Thoracic aorta (tissue), 2 donors: Measurements from ENCODE around the gene TRPM3. TPM values are rescaled to one million over a fixed set of nuclear protein-coding genes. Genes with fewer than 3 reads are reported as not detected.

Source experiments
- ATAC-seq: fragments of 150-250 bp; one replicate; pipeline ENCODE4 v1.8.0; 2017; ENCODE audit warnings: low read depth; ENCODE audit not compliant: insufficient number of reproducible peaks, low FRiP score
- DNase-seq: peaks from one replicate; pipeline ENCODE4 v3.0.0-alpha.2; 2020; ENCODE audit warnings: low spot score
- H3K27ac ChIP-seq, 2 donors: fragments of 200-600 bp; sonication (generic); 1 replicate in 1 of 2; 2 replicates in 1 of 2; pipeline ENCODE4 v1.5.1; 2016; ENCODE audit warnings: mild to moderate bottlenecking in 2 of 2, moderate library complexity in 2 of 2
- H3K27me3 ChIP-seq: fragments of 200-600 bp; sonication (generic); replicated peaks from 2 replicates; pipeline ENCODE4 v1.6.0; 2016; ENCODE audit warnings: mild to moderate bottlenecking; ENCODE audit not compliant: insufficient read depth
- H3K36me3 ChIP-seq: fragments of 200-600 bp; sonication (generic); one replicate; pipeline ENCODE4 v1.5.1; 2016
- H3K4me1 ChIP-seq, 2 donors: fragments of 200-600 bp; sonication (generic); 1 replicate in 1 of 2; 2 replicates in 1 of 2; pipeline versions ENCODE4 v1.5.1 to v1.6.0; 2016; ENCODE audit warnings: low read depth in 2 of 2, mild to moderate bottlenecking in 1 of 2; ENCODE audit not compliant: control insufficient read depth in 1 of 2
- H3K4me3 ChIP-seq: fragments of 200-600 bp; sonication (generic); 2 replicates; pipeline ENCODE4 v1.5.1; 2016; ENCODE audit warnings: mild to moderate bottlenecking
- H3K9me3 ChIP-seq: fragments of 200-600 bp; sonication (generic); 2 replicates; pipeline ENCODE4 v1.5.1; 2016
- CTCF ChIP-seq: fragments of 200-600 bp; sonication (generic); IDR thresholded peaks from one replicate; pipeline ENCODE4 v1.5.1; 2019; ENCODE audit warnings: antibody characterized with exemption
- total RNA-seq, 2 donors: library from RNA; depleted of rRNA; stranded (reverse); fragments of >200 nt; gene quantifications; one replicate each; pipeline versions ENCODE4 v1.1.0 to v1.2.3, GENCODE V29; 2016

TRPM3 gene
- total RNA-seq, 2 donors from 2014 or later = 2.1 to 5.0 TPM

GRCh38 chr9:70514273-70514672, 607.1 kb downstream of the TRPM3 start:
- DNase-seq = no peak
- no peak overlapping the region for H3K27ac ChIP-seq
- no peaks in the 10 kb centered on the region for H3K27me3 ChIP-seq
- no peaks in the 10 kb centered on the region for H3K9me3 ChIP-seq
- no peaks in the 10 kb centered on the region for H3K4me1 ChIP-seq
- no peak for TF ChIP-seq CTCF
- no peak overlapping the region for H3K4me3 ChIP-seq
- no peak for ATAC-seq
- H3K36me3 ChIP-seq = no peaks in the 10 kb centered on the region

- ATAC-seq = no peak
- no peaks in the 10 kb centered on the region for H3K9me3 ChIP-seq
These were observed 609.6 kb downstream of the TRPM3 start for GRCh38 chr9:70511858-70512257.

GRCh38 chr9:70510157-70510770, 611.2 kb downstream of the TRPM3 start:
- ATAC-seq = no peak
- no peaks in the 10 kb centered on the region for H3K27me3 ChIP-seq
- peak; percentile 21 for TF ChIP-seq CTCF
- no peak overlapping the region for H3K4me3 ChIP-seq
- H3K9me3 ChIP-seq = no peaks in the 10 kb centered on the region
- no peak for DNase-seq
- H3K27ac ChIP-seq = no peak overlapping the region
- H3K36me3 ChIP-seq = no peaks in the 10 kb centered on the region
- H3K4me1 ChIP-seq = peaks cover 1 to 3% of the 10 kb centered on the region in 2 donors

More at GRCh38 chr9:70511858-70512257, 609.6 kb downstream of the TRPM3 start:
- TF ChIP-seq CTCF = no peak
- Histone ChIP-seq H3K36me3 (no peaks in the 10 kb centered on the region), H3K4me3 (no peak overlapping the region), H3K4me1 (no peaks in the 10 kb centered on the region), H3K27ac (no peak overlapping the region), H3K27me3 (no peaks in the 10 kb centered on the region)
- no peak for DNase-seq

GRCh38 chr9:70506159-70506558, 615.3 kb downstream of the TRPM3 start:
- ATAC-seq (no peak), DNase-seq (no peak)
- Histone ChIP-seq H3K27me3 (no peaks in the 10 kb centered on the region), H3K36me3 (no peaks in the 10 kb centered on the region), H3K4me3 (no peak overlapping the region), H3K27ac (no peak overlapping the region), H3K4me1 (peaks cover 36 to 44% of the 10 kb centered on the region in 2 donors), H3K9me3 (no peaks in the 10 kb centered on the region)
- TF ChIP-seq CTCF = no peak

- Histone ChIP-seq H3K36me3 (no peaks in the 10 kb centered on the region), H3K27me3 (no peaks in the 10 kb centered on the region), H3K4me1 (peaks cover 38 to 51% of the 10 kb centered on the region in 2 donors), H3K9me3 (no peaks in the 10 kb centered on the region), H3K4me3 (no peak overlapping the region), H3K27ac (peak overlapping the region; percentile 11 to 79)
- no peak for TF ChIP-seq CTCF
- no peak for DNase-seq
- ATAC-seq = no peak
These were observed 616.6 kb downstream of the TRPM3 start for GRCh38 chr9:70504834-70505233.
